ENCODE data around the gene TGFBI.

The TGFBI gene

DNA sequence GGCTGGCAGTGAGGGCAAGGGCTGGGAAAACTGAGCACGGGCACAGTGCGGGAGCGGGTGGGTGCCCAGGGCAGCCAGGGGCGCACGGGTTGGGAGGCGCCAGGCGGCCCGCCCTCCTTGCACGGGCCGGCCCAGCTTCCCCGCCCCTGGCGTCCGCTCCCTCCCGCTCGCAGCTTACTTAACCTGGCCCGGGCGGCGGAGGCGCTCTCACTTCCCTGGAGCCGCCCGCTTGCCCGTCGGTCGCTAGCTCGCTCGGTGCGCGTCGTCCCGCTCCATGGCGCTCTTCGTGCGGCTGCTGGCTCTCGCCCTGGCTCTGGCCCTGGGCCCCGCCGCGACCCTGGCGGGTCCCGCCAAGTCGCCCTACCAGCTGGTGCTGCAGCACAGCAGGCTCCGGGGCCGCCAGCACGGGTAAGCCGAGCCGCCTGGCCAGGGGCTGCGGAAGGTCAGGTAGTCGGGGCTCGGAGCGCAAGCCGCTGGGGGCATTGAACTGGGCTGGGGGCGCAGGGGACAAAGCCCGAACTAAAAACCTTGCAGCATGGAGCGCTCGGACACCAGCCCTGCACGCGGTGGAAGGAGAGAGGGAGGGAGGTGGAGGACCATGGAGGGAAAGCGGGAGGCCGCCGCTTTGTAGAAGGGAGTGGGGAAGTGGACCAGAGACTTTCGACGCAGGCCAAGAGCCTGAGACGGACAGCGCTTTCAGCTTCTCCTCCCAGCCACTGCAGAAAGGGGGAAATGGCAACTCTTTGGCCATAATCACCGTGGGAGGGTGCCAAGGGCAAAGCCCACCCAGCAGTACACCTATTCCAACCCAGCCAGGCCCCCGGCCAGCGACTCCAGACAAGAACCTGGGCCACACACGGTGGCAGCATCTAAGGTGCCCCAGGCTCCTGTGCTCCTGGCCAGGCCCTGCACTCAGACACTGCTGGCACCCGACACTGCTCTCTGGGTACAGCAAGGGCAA lies at the start of gene TGFBI:
Gene TGFBI, plus strand, starts transcription at position 207 of the 961 bp plus-strand sequence. Its CDS starts 68 bp downstream, at position 275.
- H3K4me1 ChIP-seq (ENCODE audit: control insufficient read depth, low read length) = peaks cover 10% of the 10 kb centered on the region
- no peaks in the 10 kb centered on the region for H3K79me2 ChIP-seq (ENCODE audit: control insufficient read depth, low read length)
- H3K4me2 ChIP-seq (ENCODE audit: low read length) = no peak within 1 kb of the TSS
- TF ChIP-seq, protein P1, sequence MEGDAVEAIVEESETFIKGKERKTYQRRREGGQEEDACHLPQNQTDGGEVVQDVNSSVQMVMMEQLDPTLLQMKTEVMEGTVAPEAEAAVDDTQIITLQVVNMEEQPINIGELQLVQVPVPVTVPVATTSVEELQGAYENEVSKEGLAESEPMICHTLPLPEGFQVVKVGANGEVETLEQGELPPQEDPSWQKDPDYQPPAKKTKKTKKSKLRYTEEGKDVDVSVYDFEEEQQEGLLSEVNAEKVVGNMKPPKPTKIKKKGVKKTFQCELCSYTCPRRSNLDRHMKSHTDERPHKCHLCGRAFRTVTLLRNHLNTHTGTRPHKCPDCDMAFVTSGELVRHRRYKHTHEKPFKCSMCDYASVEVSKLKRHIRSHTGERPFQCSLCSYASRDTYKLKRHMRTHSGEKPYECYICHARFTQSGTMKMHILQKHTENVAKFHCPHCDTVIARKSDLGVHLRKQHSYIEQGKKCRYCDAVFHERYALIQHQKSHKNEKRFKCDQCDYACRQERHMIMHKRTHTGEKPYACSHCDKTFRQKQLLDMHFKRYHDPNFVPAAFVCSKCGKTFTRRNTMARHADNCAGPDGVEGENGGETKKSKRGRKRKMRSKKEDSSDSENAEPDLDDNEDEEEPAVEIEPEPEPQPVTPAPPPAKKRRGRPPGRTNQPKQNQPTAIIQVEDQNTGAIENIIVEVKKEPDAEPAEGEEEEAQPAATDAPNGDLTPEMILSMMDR (IDR thresholded peaks at IDR 0.05; ENCODE audit: low read depth, low read length, poor library complexity, severe bottlenecking) = no peak
- TF ChIP-seq EZH2phosphoT487 (IDR thresholded peaks at IDR 0.05; ENCODE audit: borderline replicate concordance, low read length) = no peak
- no peaks in the 10 kb centered on the region for H3K36me3 ChIP-seq (ENCODE audit: control insufficient read depth, low read length)
- H3K27ac ChIP-seq (ENCODE audit: low read depth, low read length) = no peak within 1 kb of the TSS
- H3F3A ChIP-seq (ENCODE audit: control insufficient read depth, insufficient read depth) = no peaks in the 10 kb centered on the region
- no peaks in the 10 kb centered on the region for H3K9me2 ChIP-seq (replicated peaks; ENCODE audit: control insufficient read depth, low read length)
- no peaks in the 10 kb centered on the region for H3K27me3 ChIP-seq (ENCODE audit: control insufficient read depth, low read length)
- H4K20me1 ChIP-seq (ENCODE audit: control insufficient read depth, insufficient read depth, low read depth, low read length) = no peaks in the 10 kb centered on the region
- no peak within 1 kb of the TSS for H3K4me3 ChIP-seq (ENCODE audit: low read length)
- no peaks in the 10 kb centered on the region for H3K9me3 ChIP-seq (ENCODE audit: control insufficient read depth, insufficient read depth, low read length)

DNA sequence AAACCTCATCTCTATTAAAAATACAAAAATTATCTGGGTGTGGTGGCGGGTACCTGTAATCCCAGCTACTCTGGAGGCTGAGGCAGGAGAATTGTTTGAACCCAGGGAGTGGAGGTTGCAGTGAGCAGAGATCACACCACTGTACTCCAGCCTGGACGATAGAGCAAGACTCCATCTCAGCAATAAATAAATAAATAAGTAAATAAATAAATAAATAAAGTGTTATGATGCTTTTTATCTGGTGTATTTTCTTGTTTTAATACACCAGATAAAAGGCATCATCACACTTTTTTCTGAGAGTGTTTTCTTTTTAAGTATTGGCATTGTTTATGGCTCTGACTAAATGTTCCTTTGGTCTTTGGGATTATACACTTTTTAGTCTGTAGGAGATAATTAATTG lies 49.8 kb upstream of the TGFBI start:
- Histone ChIP-seq H3K9me2 (replicated peaks; ENCODE audit: control insufficient read depth, low read length) (no peaks in the 10 kb centered on the region), H3K27me3 (ENCODE audit: control insufficient read depth, low read length) (peaks cover 23% of the 10 kb centered on the region), H3K4me2 (ENCODE audit: low read length) (no peak overlapping the region), H3F3A (ENCODE audit: control insufficient read depth, insufficient read depth) (no peaks in the 10 kb centered on the region), H3K9me3 (ENCODE audit: control insufficient read depth, insufficient read depth, low read length) (no peaks in the 10 kb centered on the region), H4K20me1 (ENCODE audit: control insufficient read depth, insufficient read depth, low read depth, low read length) (no peaks in the 10 kb centered on the region), H3K4me3 (ENCODE audit: low read length) (no peak overlapping the region), H3K27ac (ENCODE audit: low read depth, low read length) (no peak overlapping the region), H3K36me3 (ENCODE audit: control insufficient read depth, low read length) (no peaks in the 10 kb centered on the region), H3K79me2 (ENCODE audit: control insufficient read depth, low read length) (no peaks in the 10 kb centered on the region), H3K4me1 (ENCODE audit: control insufficient read depth, low read length) (no peaks in the 10 kb centered on the region)
- TF ChIP-seq, protein P1 (IDR thresholded peaks at IDR 0.05; ENCODE audit: low read depth, low read length, poor library complexity, severe bottlenecking) = no peak
- TF ChIP-seq EZH2phosphoT487 (IDR thresholded peaks at IDR 0.05; ENCODE audit: borderline replicate concordance, low read length) = no peak

DNA sequence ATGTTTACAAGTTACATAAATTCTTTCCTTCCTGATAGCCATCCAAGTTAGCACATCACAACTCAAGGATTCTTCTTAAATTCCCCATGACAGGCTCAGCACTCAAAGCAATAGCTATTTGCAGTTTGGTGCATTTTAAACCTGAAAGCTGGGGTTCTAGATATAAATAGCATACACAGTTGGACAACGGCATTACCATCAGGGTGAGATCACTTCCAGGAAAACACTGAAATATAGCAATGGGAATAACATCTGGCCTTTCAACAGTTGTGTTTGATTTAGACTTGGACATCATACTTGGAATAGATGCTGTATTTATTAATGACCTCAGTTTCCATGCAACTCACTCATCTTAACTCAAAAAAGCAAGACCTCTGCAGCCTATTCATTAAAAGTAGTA lies 49.3 kb upstream of the TGFBI start:
- Histone ChIP-seq H4K20me1 (ENCODE audit: control insufficient read depth, insufficient read depth, low read depth, low read length) (no peaks in the 10 kb centered on the region), H3K27me3 (ENCODE audit: control insufficient read depth, low read length) (peaks cover 20% of the 10 kb centered on the region), H3K27ac (ENCODE audit: low read depth, low read length) (no peak overlapping the region), H3K4me3 (ENCODE audit: low read length) (no peak overlapping the region), H3K79me2 (ENCODE audit: control insufficient read depth, low read length) (no peaks in the 10 kb centered on the region), H3K9me2 (replicated peaks; ENCODE audit: control insufficient read depth, low read length) (no peaks in the 10 kb centered on the region), H3F3A (ENCODE audit: control insufficient read depth, insufficient read depth) (no peaks in the 10 kb centered on the region), H3K36me3 (ENCODE audit: control insufficient read depth, low read length) (no peaks in the 10 kb centered on the region), H3K9me3 (ENCODE audit: control insufficient read depth, insufficient read depth, low read length) (no peaks in the 10 kb centered on the region), H3K4me2 (ENCODE audit: low read length) (no peak overlapping the region), H3K4me1 (ENCODE audit: control insufficient read depth, low read length) (no peaks in the 10 kb centered on the region)
- TF ChIP-seq, protein P1 (IDR thresholded peaks at IDR 0.05; ENCODE audit: low read depth, low read length, poor library complexity, severe bottlenecking) = no peak
- no peak for TF ChIP-seq EZH2phosphoT487 (IDR thresholded peaks at IDR 0.05; ENCODE audit: borderline replicate concordance, low read length)

All from DOHH2 (cell line).